ENCODE data around the gene FYB1.

- TF ChIP-seq, protein P1, sequence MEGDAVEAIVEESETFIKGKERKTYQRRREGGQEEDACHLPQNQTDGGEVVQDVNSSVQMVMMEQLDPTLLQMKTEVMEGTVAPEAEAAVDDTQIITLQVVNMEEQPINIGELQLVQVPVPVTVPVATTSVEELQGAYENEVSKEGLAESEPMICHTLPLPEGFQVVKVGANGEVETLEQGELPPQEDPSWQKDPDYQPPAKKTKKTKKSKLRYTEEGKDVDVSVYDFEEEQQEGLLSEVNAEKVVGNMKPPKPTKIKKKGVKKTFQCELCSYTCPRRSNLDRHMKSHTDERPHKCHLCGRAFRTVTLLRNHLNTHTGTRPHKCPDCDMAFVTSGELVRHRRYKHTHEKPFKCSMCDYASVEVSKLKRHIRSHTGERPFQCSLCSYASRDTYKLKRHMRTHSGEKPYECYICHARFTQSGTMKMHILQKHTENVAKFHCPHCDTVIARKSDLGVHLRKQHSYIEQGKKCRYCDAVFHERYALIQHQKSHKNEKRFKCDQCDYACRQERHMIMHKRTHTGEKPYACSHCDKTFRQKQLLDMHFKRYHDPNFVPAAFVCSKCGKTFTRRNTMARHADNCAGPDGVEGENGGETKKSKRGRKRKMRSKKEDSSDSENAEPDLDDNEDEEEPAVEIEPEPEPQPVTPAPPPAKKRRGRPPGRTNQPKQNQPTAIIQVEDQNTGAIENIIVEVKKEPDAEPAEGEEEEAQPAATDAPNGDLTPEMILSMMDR (conservative IDR thresholded peaks at IDR 0.05 in 1 of 2, IDR thresholded peaks at IDR 0.05 in 1 of 2; ENCODE audit: low read depth in 1 of 2, low read length in 2 of 2) = no peak
- no peak for TF ChIP-seq EZH2 (IDR thresholded peaks at IDR 0.05; ENCODE audit: low read length, missing control alignments)
Observed at GRCh38 chr5:39178861-39179260, 40.5 kb downstream of the FYB1 start.

Measured in fibroblast of lung (primary cell).